ENCODE data around the gene SCG5.

Gene SCG5

DNA sequence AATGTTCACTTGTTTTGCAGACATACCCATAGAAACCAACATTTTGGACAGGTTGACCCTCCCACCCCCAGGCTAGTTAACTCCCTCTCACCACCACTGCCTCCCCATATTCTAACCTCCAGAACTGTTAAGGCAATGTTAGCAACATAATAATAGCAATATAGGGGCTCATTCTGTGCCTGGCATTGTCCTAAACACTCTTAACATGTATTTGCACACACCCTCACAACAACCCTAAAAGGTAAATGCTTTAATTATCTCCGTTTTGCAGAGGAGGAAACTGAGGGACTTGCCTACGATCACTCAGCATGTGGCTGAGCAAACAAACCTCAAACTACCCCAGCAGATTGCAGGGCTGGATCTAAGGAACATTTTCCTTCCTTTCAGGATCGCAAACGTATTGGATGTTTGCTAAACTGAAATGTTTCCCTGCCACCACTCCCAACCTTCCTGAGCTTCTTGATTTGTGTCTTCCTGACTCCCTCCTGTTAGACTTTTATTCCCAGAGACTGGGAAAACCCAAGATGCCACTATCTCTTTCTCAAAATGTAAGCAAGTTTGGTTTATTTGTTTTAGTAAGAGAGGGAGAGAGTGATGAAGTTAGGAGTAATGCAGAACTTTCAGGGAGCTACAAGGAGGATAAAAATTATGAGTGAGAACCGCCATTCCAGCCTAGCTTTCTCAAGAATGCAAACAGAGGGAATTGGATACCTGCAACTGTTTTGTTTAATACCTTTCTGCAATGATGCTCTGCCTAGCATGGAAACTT lies 1.3 kb downstream of the SCG5 start:
- Histone ChIP-seq H3K36me3 (ENCODE audit: control insufficient read depth, insufficient read depth, low read length) (no peaks in the 10 kb centered on the region), H3K27ac (ENCODE audit: low read length) (no peak overlapping the region), H3K27me3 (ENCODE audit: control insufficient read depth, insufficient read depth, low read length) (no peaks in the 10 kb centered on the region), H3K4me3 (ENCODE audit: low read length) (no peak overlapping the region), H3K9me3 (ENCODE audit: control insufficient read depth, insufficient read depth, low read length) (no peaks in the 10 kb centered on the region), H3K4me1 (ENCODE audit: control insufficient read depth, insufficient read depth, low read length) (no peaks in the 10 kb centered on the region; the same call in 1 of the 2 replicates)
- DNase-seq (ENCODE audit: low read depth, low spot score), result no peak
- no CpG with 5 or more reads among the region's 5 CpGs for WGBS (ENCODE audit: insufficient coverage, insufficient read length)

DNA sequence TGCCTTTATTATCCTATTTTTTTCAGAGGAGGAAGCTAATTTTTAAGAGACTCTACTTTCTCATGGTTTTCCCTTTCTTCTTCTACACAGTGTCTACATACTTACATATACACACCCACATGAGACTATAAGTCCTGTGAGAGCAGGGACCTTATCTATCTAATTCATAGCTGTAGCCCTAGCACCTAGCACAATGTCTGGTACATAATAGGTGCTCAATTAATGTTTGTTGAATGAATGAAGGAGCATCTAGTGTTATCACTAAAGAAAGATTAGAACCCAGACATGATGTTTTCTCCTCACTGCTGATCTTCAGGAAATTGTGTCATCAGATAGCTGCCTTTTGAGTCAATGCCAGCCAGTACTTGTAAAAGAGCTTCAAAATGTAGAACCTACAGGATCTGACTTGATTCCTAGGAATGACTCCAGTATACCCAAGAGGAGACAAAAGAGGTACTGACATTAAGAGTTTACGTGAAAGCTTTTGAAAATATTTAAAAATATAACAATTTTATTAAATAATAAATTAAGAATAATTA lies 2.5 kb downstream of the SCG5 start:
- no peaks in the 10 kb centered on the region for H3K9me3 ChIP-seq (ENCODE audit: control insufficient read depth, insufficient read depth, low read length)
- no peaks in the 10 kb centered on the region for H3K27me3 ChIP-seq (ENCODE audit: control insufficient read depth, insufficient read depth, low read length)
- no peak overlapping the region for H3K27ac ChIP-seq (ENCODE audit: low read length)
- H3K4me1 ChIP-seq (ENCODE audit: control insufficient read depth, insufficient read depth, low read length), result no peaks in the 10 kb centered on the region; the same call in 1 of the 2 replicates
- WGBS (ENCODE audit: insufficient coverage, insufficient read length), result no CpG with 5 or more reads among the region's 1 CpG
- H3K4me3 ChIP-seq (ENCODE audit: low read length), result no peak overlapping the region
- DNase-seq (ENCODE audit: low read depth, low spot score), result no peak
- H3K36me3 ChIP-seq (ENCODE audit: control insufficient read depth, insufficient read depth, low read length), result no peaks in the 10 kb centered on the region

DNA sequence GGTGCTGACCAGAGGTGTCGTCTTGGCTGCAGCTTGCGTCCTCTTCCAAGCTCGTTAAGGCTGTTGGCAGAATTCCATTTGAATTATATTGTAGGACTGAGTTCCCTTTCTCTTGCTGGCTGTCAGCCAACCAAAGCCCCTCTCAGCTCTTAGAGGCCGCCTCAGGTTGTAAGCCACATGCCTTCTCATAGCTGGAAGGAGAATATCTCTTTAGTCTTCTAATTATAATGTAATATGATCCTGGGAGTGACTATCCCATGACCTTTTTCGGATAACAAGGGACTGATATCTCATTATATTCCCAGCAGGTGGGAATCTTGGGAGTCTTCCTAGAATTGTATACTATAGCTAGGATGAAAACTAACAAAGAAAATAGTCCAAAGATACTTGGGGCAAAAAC lies 4.8 kb downstream of the SCG5 start:
- Histone ChIP-seq H3K4me1 (ENCODE audit: control insufficient read depth, insufficient read depth, low read length) (no peaks in the 10 kb centered on the region; the same call in 1 of the 2 replicates), H3K27ac (ENCODE audit: low read length) (no peak overlapping the region), H3K27me3 (ENCODE audit: control insufficient read depth, insufficient read depth, low read length) (no peaks in the 10 kb centered on the region), H3K9me3 (ENCODE audit: control insufficient read depth, insufficient read depth, low read length) (no peaks in the 10 kb centered on the region), H3K4me3 (ENCODE audit: low read length) (no peak overlapping the region), H3K36me3 (ENCODE audit: control insufficient read depth, insufficient read depth, low read length) (no peaks in the 10 kb centered on the region)
- DNase-seq (ENCODE audit: low read depth, low spot score), result no peak
- WGBS (ENCODE audit: insufficient coverage, insufficient read length), result no CpG with 5 or more reads among the region's 5 CpGs

DNA sequence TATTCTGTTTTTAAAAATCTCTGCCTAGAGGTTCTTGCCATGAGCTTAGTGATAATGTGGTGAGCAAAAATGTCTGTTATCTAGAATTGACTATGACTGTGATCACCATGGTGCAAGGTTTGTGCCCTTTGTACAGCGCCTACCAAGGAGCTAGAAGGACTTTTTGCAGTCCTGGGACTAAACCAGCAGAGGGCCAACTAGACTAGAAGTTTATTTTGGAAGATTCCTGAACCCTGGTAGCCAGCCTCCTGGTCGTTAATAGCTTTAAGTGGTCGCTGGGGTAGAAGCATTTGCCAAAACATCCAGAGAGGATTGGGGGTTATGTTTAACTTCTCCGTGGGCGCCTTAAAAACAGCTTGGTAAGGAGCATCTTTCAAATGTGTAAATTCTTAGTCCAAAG lies 7.8 kb downstream of the SCG5 start:
- H3K4me3 ChIP-seq (ENCODE audit: low read length), result no peak overlapping the region
- H3K27me3 ChIP-seq (ENCODE audit: control insufficient read depth, insufficient read depth, low read length), result no peaks in the 10 kb centered on the region
- DNase-seq (ENCODE audit: low read depth, low spot score), result no peak
- H3K4me1 ChIP-seq (ENCODE audit: control insufficient read depth, insufficient read depth, low read length), result peaks cover 4% of the 10 kb centered on the region; the same call in 1 of the 2 replicates
- no peak overlapping the region for H3K27ac ChIP-seq (ENCODE audit: low read length)
- no peaks in the 10 kb centered on the region for H3K9me3 ChIP-seq (ENCODE audit: control insufficient read depth, insufficient read depth, low read length)
- WGBS (ENCODE audit: insufficient coverage, insufficient read length), result no CpG with 5 or more reads among the region's 5 CpGs
- H3K36me3 ChIP-seq (ENCODE audit: control insufficient read depth, insufficient read depth, low read length), result no peaks in the 10 kb centered on the region

DNA sequence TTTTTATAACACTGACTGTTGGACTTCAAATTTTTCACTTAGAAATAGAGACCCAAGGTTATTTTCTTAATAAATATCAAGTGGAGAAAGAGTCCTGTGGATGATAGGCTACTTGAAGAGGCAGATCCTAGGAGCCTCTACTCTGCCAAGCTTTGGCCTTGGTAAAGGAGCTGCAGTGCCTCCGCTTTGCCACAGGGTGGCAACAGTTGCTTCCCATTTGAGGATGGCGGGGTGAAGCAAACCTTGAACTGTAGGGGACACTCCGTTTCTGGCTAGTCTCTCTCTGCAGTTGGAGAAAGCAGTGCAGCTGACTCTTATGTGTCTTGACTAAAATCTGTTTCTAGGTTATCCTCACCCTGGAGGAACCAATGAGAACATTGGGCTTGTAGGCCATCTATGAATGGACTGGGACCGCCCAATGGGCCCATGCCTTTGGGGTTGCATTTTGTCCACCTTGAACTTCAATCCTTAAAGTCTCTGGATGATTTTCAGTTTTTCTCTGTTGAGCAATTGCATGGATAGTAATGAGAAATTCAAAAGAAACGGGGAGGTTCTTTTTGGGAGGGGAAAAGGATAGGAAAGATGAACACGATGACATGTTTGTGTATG lies 9.8 kb downstream of the SCG5 start:
- DNase-seq (ENCODE audit: low read depth, low spot score), result peak; percentile 67
- Histone ChIP-seq H3K27me3 (ENCODE audit: control insufficient read depth, insufficient read depth, low read length) (no peaks in the 10 kb centered on the region), H3K4me3 (ENCODE audit: low read length) (no peak overlapping the region), H3K9me3 (ENCODE audit: control insufficient read depth, insufficient read depth, low read length) (no peaks in the 10 kb centered on the region), H3K36me3 (ENCODE audit: control insufficient read depth, insufficient read depth, low read length) (no peaks in the 10 kb centered on the region), H3K27ac (ENCODE audit: low read length) (no peak overlapping the region), H3K4me1 (ENCODE audit: control insufficient read depth, insufficient read depth, low read length) (peaks cover 5% of the 10 kb centered on the region; the same call in 1 of the 2 replicates)
- no CpG with 5 or more reads among the region's 6 CpGs for WGBS (ENCODE audit: insufficient coverage, insufficient read length)

DNA sequence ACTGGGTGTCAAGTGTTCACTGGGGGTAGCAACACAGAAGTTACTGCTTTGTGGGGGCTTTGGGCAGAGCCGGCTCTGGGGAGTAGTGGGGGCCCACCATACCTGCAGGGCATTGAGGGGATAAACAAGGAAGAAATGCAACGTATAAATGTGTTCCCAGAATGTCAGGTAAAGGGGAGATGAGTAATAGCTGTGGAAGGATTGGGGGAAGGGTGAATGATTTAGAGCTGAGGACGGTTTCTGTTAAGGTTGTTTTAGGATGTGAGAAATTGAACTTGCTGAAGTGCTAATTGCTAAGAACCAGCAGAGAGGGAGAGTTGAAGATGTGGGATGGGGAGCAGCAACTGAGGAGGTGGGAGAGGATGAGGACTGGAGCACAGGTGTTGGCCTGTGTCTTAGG lies 10.7 kb downstream of the SCG5 start:
- Histone ChIP-seq H3K4me3 (ENCODE audit: low read length) (no peak overlapping the region), H3K9me3 (ENCODE audit: control insufficient read depth, insufficient read depth, low read length) (no peaks in the 10 kb centered on the region), H3K27me3 (ENCODE audit: control insufficient read depth, insufficient read depth, low read length) (no peaks in the 10 kb centered on the region), H3K36me3 (ENCODE audit: control insufficient read depth, insufficient read depth, low read length) (no peaks in the 10 kb centered on the region), H3K27ac (ENCODE audit: low read length) (no peak overlapping the region), H3K4me1 (ENCODE audit: control insufficient read depth, insufficient read depth, low read length) (peaks cover 5% of the 10 kb centered on the region; the same call in 1 of the 2 replicates)
- WGBS (ENCODE audit: insufficient coverage, insufficient read length), result 100% methylated on average over 1 of the region's 3 CpGs
- no peak for DNase-seq (ENCODE audit: low read depth, low spot score)

DNA sequence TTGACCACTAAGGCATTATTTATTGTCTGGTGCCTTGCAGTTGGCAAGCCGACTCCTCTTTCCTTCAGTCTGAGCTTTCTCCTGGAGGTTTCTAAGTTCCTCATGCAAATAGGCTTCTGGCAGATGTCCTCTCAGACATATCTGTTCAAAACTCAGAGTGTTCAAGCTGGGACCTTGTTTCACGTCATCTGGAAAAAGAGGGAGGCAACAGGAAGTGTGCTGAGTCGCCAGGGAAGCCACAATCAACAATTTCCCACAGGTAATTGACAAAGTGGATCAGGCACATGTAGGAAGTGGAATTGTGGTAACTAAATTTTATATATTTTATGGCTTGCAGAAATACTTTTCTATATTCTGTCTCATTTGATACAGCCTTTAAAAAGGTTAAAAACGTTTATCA lies 14.6 kb downstream of the SCG5 start:
- Histone ChIP-seq H3K4me3 (ENCODE audit: low read length) (no peak overlapping the region), H3K27ac (ENCODE audit: low read length) (no peak overlapping the region), H3K36me3 (ENCODE audit: control insufficient read depth, insufficient read depth, low read length) (no peaks in the 10 kb centered on the region), H3K4me1 (ENCODE audit: control insufficient read depth, insufficient read depth, low read length) (peaks cover 5% of the 10 kb centered on the region; the same call in 1 of the 2 replicates), H3K9me3 (ENCODE audit: control insufficient read depth, insufficient read depth, low read length) (no peaks in the 10 kb centered on the region), H3K27me3 (ENCODE audit: control insufficient read depth, insufficient read depth, low read length) (no peaks in the 10 kb centered on the region)
- no peak for DNase-seq (ENCODE audit: low read depth, low spot score)
- WGBS (ENCODE audit: insufficient coverage, insufficient read length), result no CpG with 5 or more reads among the region's 4 CpGs

DNA sequence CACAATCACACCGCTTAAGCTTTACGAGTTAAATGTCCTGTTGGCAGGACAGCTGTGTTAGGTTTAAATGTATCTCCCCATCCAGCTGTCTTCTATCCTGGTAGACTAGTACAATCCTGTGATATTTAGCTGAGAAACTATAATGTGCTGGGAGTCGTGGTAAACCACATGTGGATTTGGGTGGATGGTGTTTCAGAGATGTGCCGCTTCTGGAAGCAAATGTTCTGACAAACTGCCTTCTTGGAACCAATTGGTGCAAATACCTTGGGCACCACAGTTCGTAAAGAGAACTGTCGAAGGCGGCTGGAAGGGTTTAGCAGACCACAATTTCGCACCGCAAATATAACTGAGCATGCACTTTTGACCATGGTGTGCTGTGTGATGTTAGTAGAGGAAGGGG lies 15.0 kb downstream of the SCG5 start:
- H3K9me3 ChIP-seq (ENCODE audit: control insufficient read depth, insufficient read depth, low read length), result no peaks in the 10 kb centered on the region
- no peak overlapping the region for H3K27ac ChIP-seq (ENCODE audit: low read length)
- H3K4me1 ChIP-seq (ENCODE audit: control insufficient read depth, insufficient read depth, low read length), result peaks cover 5% of the 10 kb centered on the region; the same call in 1 of the 2 replicates
- H3K36me3 ChIP-seq (ENCODE audit: control insufficient read depth, insufficient read depth, low read length), result no peaks in the 10 kb centered on the region
- DNase-seq (ENCODE audit: low read depth, low spot score), result no peak
- H3K4me3 ChIP-seq (ENCODE audit: low read length), result no peak overlapping the region
- no peaks in the 10 kb centered on the region for H3K27me3 ChIP-seq (ENCODE audit: control insufficient read depth, insufficient read depth, low read length)
- WGBS (ENCODE audit: insufficient coverage, insufficient read length), result no CpG with 5 or more reads among the region's 9 CpGs

DNA sequence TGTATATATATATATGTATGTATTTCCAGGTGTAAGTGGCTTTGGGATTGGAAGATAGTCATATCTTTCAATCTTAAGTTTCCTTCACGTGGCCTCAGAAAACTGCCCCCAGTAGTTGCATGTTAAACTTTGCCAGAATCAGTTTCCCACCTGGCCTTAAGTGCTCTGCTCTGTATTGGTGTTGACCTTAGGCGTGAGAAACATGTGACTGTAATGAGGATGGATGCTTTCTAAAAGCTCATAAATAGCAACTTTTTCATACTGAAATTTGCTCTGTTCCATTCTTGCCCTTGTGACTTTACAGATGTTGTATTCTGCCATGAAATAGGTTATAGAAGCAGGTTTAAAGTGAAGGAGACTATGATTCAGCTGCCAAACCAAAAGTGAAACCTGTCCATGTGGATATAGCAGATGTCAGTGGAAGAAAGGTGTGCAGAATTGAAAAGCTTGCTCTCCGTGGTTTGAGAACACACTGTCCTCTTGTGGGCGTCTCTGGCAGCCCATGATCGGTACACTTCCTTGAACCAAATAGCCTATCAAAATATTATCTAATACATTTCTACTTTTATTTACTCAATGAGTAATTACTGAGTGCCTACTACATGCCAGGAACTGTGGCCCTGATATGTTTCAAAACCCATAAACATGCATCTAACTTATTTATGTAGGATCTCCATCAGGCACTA lies 15.8 kb downstream of the SCG5 start:
- Histone ChIP-seq H3K27me3 (ENCODE audit: control insufficient read depth, insufficient read depth, low read length) (no peaks in the 10 kb centered on the region), H3K4me3 (ENCODE audit: low read length) (no peak overlapping the region), H3K9me3 (ENCODE audit: control insufficient read depth, insufficient read depth, low read length) (no peaks in the 10 kb centered on the region), H3K36me3 (ENCODE audit: control insufficient read depth, insufficient read depth, low read length) (no peaks in the 10 kb centered on the region), H3K4me1 (ENCODE audit: control insufficient read depth, insufficient read depth, low read length) (0 out of 2 replicates have a peak, but pooled peaks cover 2% of the 10 kb centered on the region), H3K27ac (ENCODE audit: low read length) (no peak overlapping the region)
- no CpG with 5 or more reads among the region's 5 CpGs for WGBS (ENCODE audit: insufficient coverage, insufficient read length)
- no peak for DNase-seq (ENCODE audit: low read depth, low spot score)

DNA sequence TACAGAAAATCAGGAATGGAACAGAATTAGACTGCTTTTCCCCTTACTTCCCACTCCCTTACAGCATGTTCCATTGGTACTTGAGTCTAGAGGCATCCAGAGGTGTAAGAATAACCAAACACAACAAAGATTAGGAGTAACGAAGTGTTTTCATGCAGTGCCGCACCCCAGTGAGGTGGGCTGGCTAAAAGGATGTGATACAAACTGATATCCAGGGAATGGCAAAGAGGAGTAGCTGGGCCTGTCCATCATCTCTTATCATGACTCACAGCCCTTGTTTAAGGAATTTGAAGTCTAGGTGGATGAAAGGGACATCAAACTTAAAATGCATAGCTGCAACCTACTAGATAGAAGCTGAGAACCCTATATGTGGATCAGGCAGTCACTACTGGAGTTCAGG lies 16.4 kb downstream of the SCG5 start:
- no peak overlapping the region for H3K27ac ChIP-seq (ENCODE audit: low read length)
- 0 out of 2 replicates have a peak, but pooled peaks cover 1% of the 10 kb centered on the region for H3K4me1 ChIP-seq (ENCODE audit: control insufficient read depth, insufficient read depth, low read length)
- no peak for DNase-seq (ENCODE audit: low read depth, low spot score)
- H3K4me3 ChIP-seq (ENCODE audit: low read length), result no peak overlapping the region
- WGBS (ENCODE audit: insufficient coverage, insufficient read length), result no CpG with 5 or more reads among the region's 2 CpGs
- H3K9me3 ChIP-seq (ENCODE audit: control insufficient read depth, insufficient read depth, low read length), result no peaks in the 10 kb centered on the region
- H3K27me3 ChIP-seq (ENCODE audit: control insufficient read depth, insufficient read depth, low read length), result no peaks in the 10 kb centered on the region
- no peaks in the 10 kb centered on the region for H3K36me3 ChIP-seq (ENCODE audit: control insufficient read depth, insufficient read depth, low read length)
